GM11168 (cell line): Measurements from ENCODE around the gene REC114.
"Not testable (repeated sequence)": the region's sequence is repeated elsewhere in the genome, so short reads cannot be mapped to it uniquely, and the experiment has no call there.

Experiments used
- in situ Hi-C: fragments of 300-500 bp; cut with MboI; formaldehyde crosslinking; loops from one replicate; pipeline ENCODE4 v1.12.0; 2022; ENCODE audit warnings: low sequenced_read_pairs; ENCODE audit not compliant: unreplicated experiment

The REC114 gene

GRCh38 chr15:73518876-73519733 is 76.1 kb downstream of the REC114 start:
- in situ Hi-C loops: no loop called here

GRCh38 chr15:73522011-73522410 is 79.0 kb downstream of the REC114 start:
- in situ Hi-C loops: no loop called here

GRCh38 chr15:73524919-73525318 is 82.0 kb downstream of the REC114 start:
- in situ Hi-C loops: no loop called here

GRCh38 chr15:73527598-73527997 is 84.6 kb downstream of the REC114 start:
- in situ Hi-C loops: no loop called here

- in situ Hi-C loops: no loop called here
These were observed 87.7 kb downstream of the REC114 start for GRCh38 chr15:73530649-73531048.

GRCh38 chr15:73538123-73538522 is 95.2 kb downstream of the REC114 start:
- in situ Hi-C loops: no loop called here

GRCh38 chr15:73538563-73539211 is 95.7 kb downstream of the REC114 start:
- in situ Hi-C loops: no loop called here

- in situ Hi-C loops: no loop called here
These were observed 96.5 kb downstream of the REC114 start for GRCh38 chr15:73539212-73540128.

- in situ Hi-C loops: no loop called here
These were observed 97.2 kb downstream of the REC114 start for GRCh38 chr15:73540161-73540560.

- in situ Hi-C loops: no loop called here
These were observed 98.5 kb downstream of the REC114 start for GRCh38 chr15:73541479-73541878.

- in situ Hi-C loops: not testable (repeated sequence)
These were observed 106.0 kb downstream of the REC114 start for GRCh38 chr15:73548925-73549324.

- in situ Hi-C loops: no loop called here
These were observed 107.2 kb downstream of the REC114 start for GRCh38 chr15:73550190-73550589.

GRCh38 chr15:73555080-73555479 is 112.1 kb downstream of the REC114 start:
- in situ Hi-C loops: no loop called here

GRCh38 chr15:73558529-73558928 is 115.6 kb downstream of the REC114 start:
- in situ Hi-C loops: no loop called here

GRCh38 chr15:73560501-73561117 is 117.6 kb downstream of the REC114 start:
- in situ Hi-C loops: no loop called here

- in situ Hi-C loops: no loop called here
These were observed 121.3 kb downstream of the REC114 start for GRCh38 chr15:73564255-73564654.

- in situ Hi-C loops: no loop called here
These were observed 124.1 kb downstream of the REC114 start for GRCh38 chr15:73567020-73567419.

GRCh38 chr15:73568564-73569280 is 125.8 kb downstream of the REC114 start:
- in situ Hi-C loops: no loop called here

- in situ Hi-C loops: no loop called here
These were observed 126.4 kb downstream of the REC114 start for GRCh38 chr15:73569361-73569760.
